ENCODE measurements around the gene DENND4A. TPM values are rescaled to one million over a fixed set of nuclear protein-coding genes. Genes with fewer than 3 reads are reported as not detected.

The DENND4A gene
- total and polyA plus RNA-seq, 10 of the 15 experiments (the other 5 are each of a cell fraction or from before 2014, with no cell fraction given) = 14.2 to 81.8 (median 34.1) TPM

GRCh38 chr15:65633752-65634151, 158.3 kb downstream of the DENND4A start (continued):
- no peak for TF ChIP-seq CHD4 (IDR thresholded peaks at IDR 0.05)

GRCh38 chr15:65632780-65633375, 159.2 kb downstream of the DENND4A start:
- Histone ChIP-seq H3K36me3 (ENCODE audit: control insufficient read depth in 2 of 2, insufficient read depth in 2 of 2, low read length in 1 of 2) (no peaks in the 10 kb centered on the region), H3K27ac (ENCODE audit: control insufficient read depth, insufficient read depth) (no peak overlapping the region), H3K4me2 (ENCODE audit: control insufficient read depth, insufficient read depth) (peak overlapping the region; percentile 5; the same call in 1 of the 2 replicates), H3K9me3 (replicated peaks; ENCODE audit: control insufficient read depth, insufficient read depth, low read length) (no peaks in the 10 kb centered on the region), H3K4me3 (no peak overlapping the region), H2AFZ (ENCODE audit: control insufficient read depth, low read depth, low read length) (no peak overlapping the region), H3K79me2 (ENCODE audit: control insufficient read depth, insufficient read depth, low read length) (no peaks in the 10 kb centered on the region), H3K4me1 (ENCODE audit: control insufficient read depth, insufficient read depth, low read length) (peaks cover 16% of the 10 kb centered on the region), H4K20me1 (ENCODE audit: control insufficient read depth, insufficient read depth) (no peaks in the 10 kb centered on the region), H3K9ac (ENCODE audit: control insufficient read depth, insufficient read depth, low read length) (no peak overlapping the region), H3K27me3 (replicated peaks in 1 of 2; ENCODE audit: control insufficient read depth in 2 of 2, insufficient read depth in 2 of 2, low read length in 1 of 2) (no peaks in the 10 kb centered on the region)
- ChIA-PET POLR2A (no interaction called here), RAD21 (ENCODE audit: unreplicated experiment) (no interaction called here), CTCF (interaction anchor here (0.7 to 15.8 kb wide), 3 partner anchors 203 to 843 kb away, joined by 3 to 192 read pairs (median 4); no protein-coding TSS in a partner anchor), SMC1A (ENCODE audit: uncharacterized antibody, unreplicated experiment) (interaction anchor here (1.0 to 2.4 kb wide), 3 partner anchors 15 to 283 kb away, joined by 3 to 8 read pairs (median 3); no protein-coding TSS in a partner anchor)
- no peak for DNase-seq (ENCODE audit: low read depth, low spot score)
- ATAC-seq = no peak
- in situ Hi-C loops (cut with MboI) = loop anchor here (5.0 kb wide), 1 partner anchor 224 kb away; no protein-coding TSS in a partner anchor
- no peak for TF ChIP-seq EP300 (IDR thresholded peaks at IDR 0.05; ENCODE audit: borderline replicate concordance in 1 of 2, control insufficient read depth in 1 of 2, low read depth in 2 of 2, low read length in 2 of 2)
- 0 out of 2 replicates have a peak, but pooled peaks have one; percentile 41 for TF ChIP-seq TCF3 (IDR thresholded peaks at IDR 0.05; ENCODE audit: borderline replicate concordance, insufficient read depth, low read depth, low read length)
- 57% methylated on average over 4 of the region's 4 CpGs for WGBS (ENCODE audit: insufficient coverage, insufficient replicate concordance, low lambda C conversion rate, missing lambda C conversion rate)
- no peak for FAIRE-seq
- intact Hi-C loops (cut with micrococcal nuclease; ENCODE audit: unreplicated experiment) = loop anchor here (10.0 kb wide), 1 partner anchor 452 kb away; no protein-coding TSS in a partner anchor
- BruUV-seq (replicated peaks) = no TSS peak

Data from GM12878 (cell line).